WTC11 (cell line): Measurements from ENCODE around the gene ANKRD11.

ENCODE experiments used
- CREB1 ChIP-seq: sonication (generic); formaldehyde crosslinking; IDR thresholded peaks from 2 replicates; pipeline ENCODE4 v1.8.0; 2023; ENCODE audit warnings: mild to moderate bottlenecking, missing genetic modification reagents
- CTCF ChIP-seq: fragments of 200-600 bp; IDR thresholded peaks from 2 replicates; pipeline ENCODE4 v1.8.0; 2022; ENCODE audit warnings: antibody characterized with exemption
- ELF4 ChIP-seq: sonication (generic); formaldehyde crosslinking; IDR thresholded peaks from 2 replicates; pipeline ENCODE4 v1.8.1; 2022; ENCODE audit warnings: low read depth, mild to moderate bottlenecking, moderate library complexity, missing genetic modification reagents
- FOXJ3 ChIP-seq: sonication (generic); formaldehyde crosslinking; IDR thresholded peaks from 2 replicates; pipeline ENCODE4 v1.9.0; 2021; ENCODE audit warnings: missing genetic modification reagents, mild to moderate bottlenecking, borderline replicate concordance
- HMGA2 ChIP-seq: fragments of 250-450 bp; sonication (Bioruptor Pico); IDR thresholded peaks from 2 replicates; pipeline ENCODE4 v1.4.0; 2021; ENCODE audit warnings: mild to moderate bottlenecking, moderate library complexity
- NR3C1 ChIP-seq: sonication (generic); formaldehyde crosslinking; conservative IDR thresholded peaks from 2 replicates; pipeline ENCODE4 v1.8.1; 2023; ENCODE audit warnings: low read depth, mild to moderate bottlenecking, missing genetic modification reagents

- no peak for TF ChIP-seq CTCF
- no peak for TF ChIP-seq CREB1 (CRISPR knock-in tag)
- TF ChIP-seq NR3C1: no peak
- no peak for TF ChIP-seq FOXJ3 (CRISPR knock-in tag)
- TF ChIP-seq HMGA2 (CRISPR knock-in tag): no peak
- TF ChIP-seq ELF4 (CRISPR knock-in tag): no peak
These were observed 23.0 kb downstream of the ANKRD11 start for GRCh38 chr16:89467382-89467781.
